GM12878 (cell line): Measurements from ENCODE around the gene STAT5B. TPM values are rescaled to one million over a fixed set of nuclear protein-coding genes. Genes with fewer than 3 reads are reported as not detected.

ENCODE experiments used
- ASH2L ChIP-seq: fragments of 300-600, 200-600 bp; sonication (generic); IDR thresholded peaks from 2 replicates; pipeline ENCODE4 v1.6.1; 2017; ENCODE audit warnings: low read depth, mild to moderate bottlenecking, borderline replicate concordance
- EP300 ChIP-seq, 2 experiments: fragments of 150-350 bp in 1 of 2; IDR thresholded peaks; 2 replicates each; pipeline ENCODE4 v1.6.1; 2011 to 2012; ENCODE audit warnings: low read depth in 2 of 2, low read length in 2 of 2, borderline replicate concordance in 1 of 2, improper control_type of control experiment in 1 of 2, inconsistent platforms in 1 of 2; ENCODE audit not compliant: control insufficient read depth in 1 of 2
- HDAC2 ChIP-seq: fragments of 200-600 bp; sonication (generic); IDR thresholded peaks from 2 replicates; pipeline ENCODE4 v1.6.1; 2017
- MTA2 ChIP-seq: fragments of 450-650 bp; IDR thresholded peaks from 2 replicates; pipeline ENCODE4 v1.6.1; 2016; ENCODE audit warnings: low read depth, mild to moderate bottlenecking, moderate library complexity
- SPI1 ChIP-seq: IDR thresholded peaks from 2 replicates; pipeline ENCODE4 v1.6.1; 2011; ENCODE audit warnings: low read depth, mild to moderate bottlenecking, low read length, moderate library complexity, borderline replicate concordance; ENCODE audit not compliant: insufficient read depth
- polyA plus RNA-seq, 11 experiments: library from polyadenylated mRNA; depleted of rRNA in 4 of 11; unstranded in 6 of 11; stranded (reverse) in 5 of 11; fragments of >200 nt; fragmentation: Nextera tagmentation in 4 of 11; fragmentation: Illumina TruSeq in 1 of 11; extraction: Ambion mirVana in 4 of 11; extraction: Trizol in 1 of 11; gene quantifications; 1 replicate in 1 of 11; 2 replicates in 10 of 11; pipeline versions ENCODE4 v1.2.1 to v1.2.3, GENCODE V29; 2011 to 2016; ENCODE audit warnings: inconsistent platforms in 2 of 11, missing spikeins in 2 of 11, low read depth in 1 of 11
- total RNA-seq, 4 experiments: library from RNA; depleted of rRNA in 3 of 4; stranded (reverse); fragments of >200 nt in 3 of 4; fragmentation: Illumina TruSeq in 1 of 4; extraction: Trizol in 1 of 4; gene quantifications; 2 replicates each; pipeline versions ENCODE4 v1.2.1 to v1.2.3, GENCODE V29; 2013 to 2021
- TF ChIP-seq, protein P1 (sequence below): fragments of 450-650 bp; IDR thresholded peaks from 2 replicates; pipeline ENCODE4 v1.6.1; 2018; ENCODE audit warnings: borderline replicate concordance, mild to moderate bottlenecking; ENCODE audit not compliant: partially characterized antibody
- TF ChIP-seq, protein P2 (sequence below): fragments of 450-650 bp; IDR thresholded peaks from 2 replicates; pipeline ENCODE4 v1.6.1; 2017; ENCODE audit warnings: low read depth, mild to moderate bottlenecking, moderate library complexity
- TF ChIP-seq, protein P3 (sequence below): fragments of 450-650 bp; IDR thresholded peaks from 2 replicates; pipeline ENCODE4 v1.6.1; 2016; ENCODE audit warnings: mild to moderate bottlenecking, moderate library complexity, borderline replicate concordance

STAT5B gene
- total and polyA plus RNA-seq, 10 of the 15 experiments (the other 5 are each of a cell fraction or from before 2014, with no cell fraction given) = 11.0 to 69.6 (median 46.7) TPM

DNA sequence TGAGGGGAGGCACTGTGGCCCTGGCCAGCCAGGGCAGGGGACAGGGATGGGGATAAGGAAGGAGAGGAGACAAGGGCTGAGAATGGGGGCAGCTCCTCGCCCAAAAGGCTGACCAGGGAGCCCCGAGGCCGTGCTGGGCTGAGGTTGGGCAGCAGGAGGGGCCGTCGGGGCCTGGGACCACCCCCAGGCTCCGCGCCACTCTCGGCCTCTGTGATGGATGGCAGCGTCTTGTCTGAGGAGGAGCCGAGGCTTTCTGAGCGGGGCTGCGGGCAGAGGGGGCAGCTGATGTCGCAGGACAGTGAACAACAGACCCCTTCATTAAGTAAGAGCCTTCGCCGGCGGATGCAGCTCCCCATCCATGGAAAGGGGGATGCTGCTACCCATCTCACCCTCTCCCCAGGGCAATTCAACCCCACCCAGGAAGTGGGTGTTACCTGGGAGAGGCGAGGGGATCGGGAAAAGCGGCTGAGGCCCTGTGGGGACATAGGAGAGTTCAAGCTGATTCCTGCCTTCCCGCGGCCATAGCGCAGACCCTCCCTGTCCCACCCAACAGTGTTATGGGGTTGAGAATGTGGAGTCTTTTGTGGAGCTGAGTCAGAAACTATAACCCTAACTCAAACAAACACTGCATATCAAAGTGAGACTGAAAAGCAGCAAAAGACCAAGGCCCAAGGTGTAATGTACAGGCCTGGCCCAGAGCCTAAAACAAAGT lies 112.3 kb downstream of the STAT5B start (continued):
- TF ChIP-seq, protein P1, sequence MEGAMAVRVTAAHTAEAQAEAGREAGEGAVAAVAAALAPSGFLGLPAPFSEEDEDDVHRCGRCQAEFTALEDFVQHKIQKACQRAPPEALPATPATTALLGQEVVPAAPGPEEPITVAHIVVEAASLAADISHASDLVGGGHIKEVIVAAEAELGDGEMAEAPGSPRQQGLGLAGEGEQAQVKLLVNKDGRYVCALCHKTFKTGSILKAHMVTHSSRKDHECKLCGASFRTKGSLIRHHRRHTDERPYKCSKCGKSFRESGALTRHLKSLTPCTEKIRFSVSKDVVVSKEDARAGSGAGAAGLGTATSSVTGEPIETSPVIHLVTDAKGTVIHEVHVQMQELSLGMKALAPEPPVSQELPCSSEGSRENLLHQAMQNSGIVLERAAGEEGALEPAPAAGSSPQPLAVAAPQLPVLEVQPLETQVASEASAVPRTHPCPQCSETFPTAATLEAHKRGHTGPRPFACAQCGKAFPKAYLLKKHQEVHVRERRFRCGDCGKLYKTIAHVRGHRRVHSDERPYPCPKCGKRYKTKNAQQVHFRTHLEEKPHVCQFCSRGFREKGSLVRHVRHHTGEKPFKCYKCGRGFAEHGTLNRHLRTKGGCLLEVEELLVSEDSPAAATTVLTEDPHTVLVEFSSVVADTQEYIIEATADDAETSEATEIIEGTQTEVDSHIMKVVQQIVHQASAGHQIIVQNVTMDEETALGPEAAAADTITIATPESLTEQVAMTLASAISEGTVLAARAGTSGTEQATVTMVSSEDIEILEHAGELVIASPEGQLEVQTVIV = no peak
- TF ChIP-seq, protein P2, sequence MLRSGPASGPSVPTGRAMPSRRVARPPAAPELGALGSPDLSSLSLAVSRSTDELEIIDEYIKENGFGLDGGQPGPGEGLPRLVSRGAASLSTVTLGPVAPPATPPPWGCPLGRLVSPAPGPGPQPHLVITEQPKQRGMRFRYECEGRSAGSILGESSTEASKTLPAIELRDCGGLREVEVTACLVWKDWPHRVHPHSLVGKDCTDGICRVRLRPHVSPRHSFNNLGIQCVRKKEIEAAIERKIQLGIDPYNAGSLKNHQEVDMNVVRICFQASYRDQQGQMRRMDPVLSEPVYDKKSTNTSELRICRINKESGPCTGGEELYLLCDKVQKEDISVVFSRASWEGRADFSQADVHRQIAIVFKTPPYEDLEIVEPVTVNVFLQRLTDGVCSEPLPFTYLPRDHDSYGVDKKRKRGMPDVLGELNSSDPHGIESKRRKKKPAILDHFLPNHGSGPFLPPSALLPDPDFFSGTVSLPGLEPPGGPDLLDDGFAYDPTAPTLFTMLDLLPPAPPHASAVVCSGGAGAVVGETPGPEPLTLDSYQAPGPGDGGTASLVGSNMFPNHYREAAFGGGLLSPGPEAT = no peak
- TF ChIP-seq HDAC2 = no peak
- TF ChIP-seq EP300 (IDR thresholded peaks at IDR 0.05; ENCODE audit: borderline replicate concordance in 1 of 2, control insufficient read depth in 1 of 2, low read depth in 2 of 2, low read length in 2 of 2) = no peak
- TF ChIP-seq, protein P3, sequence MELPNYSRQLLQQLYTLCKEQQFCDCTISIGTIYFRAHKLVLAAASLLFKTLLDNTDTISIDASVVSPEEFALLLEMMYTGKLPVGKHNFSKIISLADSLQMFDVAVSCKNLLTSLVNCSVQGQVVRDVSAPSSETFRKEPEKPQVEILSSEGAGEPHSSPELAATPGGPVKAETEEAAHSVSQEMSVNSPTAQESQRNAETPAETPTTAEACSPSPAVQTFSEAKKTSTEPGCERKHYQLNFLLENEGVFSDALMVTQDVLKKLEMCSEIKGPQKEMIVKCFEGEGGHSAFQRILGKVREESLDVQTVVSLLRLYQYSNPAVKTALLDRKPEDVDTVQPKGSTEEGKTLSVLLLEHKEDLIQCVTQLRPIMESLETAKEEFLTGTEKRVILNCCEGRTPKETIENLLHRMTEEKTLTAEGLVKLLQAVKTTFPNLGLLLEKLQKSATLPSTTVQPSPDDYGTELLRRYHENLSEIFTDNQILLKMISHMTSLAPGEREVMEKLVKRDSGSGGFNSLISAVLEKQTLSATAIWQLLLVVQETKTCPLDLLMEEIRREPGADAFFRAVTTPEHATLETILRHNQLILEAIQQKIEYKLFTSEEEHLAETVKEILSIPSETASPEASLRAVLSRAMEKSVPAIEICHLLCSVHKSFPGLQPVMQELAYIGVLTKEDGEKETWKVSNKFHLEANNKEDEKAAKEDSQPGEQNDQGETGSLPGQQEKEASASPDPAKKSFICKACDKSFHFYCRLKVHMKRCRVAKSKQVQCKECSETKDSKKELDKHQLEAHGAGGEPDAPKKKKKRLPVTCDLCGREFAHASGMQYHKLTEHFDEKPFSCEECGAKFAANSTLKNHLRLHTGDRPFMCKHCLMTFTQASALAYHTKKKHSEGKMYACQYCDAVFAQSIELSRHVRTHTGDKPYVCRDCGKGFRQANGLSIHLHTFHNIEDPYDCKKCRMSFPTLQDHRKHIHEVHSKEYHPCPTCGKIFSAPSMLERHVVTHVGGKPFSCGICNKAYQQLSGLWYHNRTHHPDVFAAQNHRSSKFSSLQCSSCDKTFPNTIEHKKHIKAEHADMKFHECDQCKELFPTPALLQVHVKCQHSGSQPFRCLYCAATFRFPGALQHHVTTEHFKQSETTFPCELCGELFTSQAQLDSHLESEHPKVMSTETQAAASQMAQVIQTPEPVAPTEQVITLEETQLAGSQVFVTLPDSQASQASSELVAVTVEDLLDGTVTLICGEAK = no peak
- no peak for TF ChIP-seq MTA2
- TF ChIP-seq ASH2L = no peak
- TF ChIP-seq SPI1 = no peak
